Activated T-helper 1 cell treated with Interleukin-2 at 50 U/mL for 16 hours (primary cell): ENCODE measurements around the gene BAHD1.

Experiments used
- DNase-seq: peaks from one replicate; pipeline ENCODE4 v3.0.0-alpha.2; 2020; ENCODE audit warnings: low read depth

Gene BAHD1

GRCh38 chr15:40467261-40467615 lies 26.5 kb downstream of the BAHD1 start:
- no peak for DNase-seq

- no peak for DNase-seq
Observed at GRCh38 chr15:40468898-40469331, 28.2 kb downstream of the BAHD1 start.

GRCh38 chr15:40469776-40470390 lies 29.1 kb downstream of the BAHD1 start:
- DNase-seq: no peak

- DNase-seq: peak; percentile 51
Observed at GRCh38 chr15:40470423-40471104, 29.8 kb downstream of the BAHD1 start, which contains the start of gene CHST14. CHST14 (plus strand) TSS chr15:40470984; CDS start chr15:40471214, 230 bp downstream.

- no peak for DNase-seq
Observed at GRCh38 chr15:40471105-40471807, 30.5 kb downstream of the BAHD1 start.

GRCh38 chr15:40471808-40472150 lies 31.0 kb downstream of the BAHD1 start:
- no peak for DNase-seq

GRCh38 chr15:40472171-40472727 lies 31.5 kb downstream of the BAHD1 start:
- DNase-seq: no peak

- no peak for DNase-seq
Observed at GRCh38 chr15:40474581-40474980, 33.8 kb downstream of the BAHD1 start.

GRCh38 chr15:40477642-40478327 lies 37.0 kb downstream of the BAHD1 start:
- DNase-seq: no peak

- no peak for DNase-seq
Observed at GRCh38 chr15:40479024-40479423, 38.3 kb downstream of the BAHD1 start.

- DNase-seq: no peak
Observed at GRCh38 chr15:40481341-40482074, 40.8 kb downstream of the BAHD1 start.

- no peak for DNase-seq
Observed at GRCh38 chr15:40483919-40484318, 43.2 kb downstream of the BAHD1 start.

- DNase-seq: no peak
Observed at GRCh38 chr15:40486066-40486770, 45.5 kb downstream of the BAHD1 start.

- no peak for DNase-seq
Observed at GRCh38 chr15:40487816-40488682, 47.3 kb downstream of the BAHD1 start.

GRCh38 chr15:40489274-40490175 lies 48.8 kb downstream of the BAHD1 start:
- no peak for DNase-seq

GRCh38 chr15:40493089-40493840 lies 52.5 kb downstream of the BAHD1 start:
- DNase-seq: peak; percentile 21

- no peak for DNase-seq
Observed at GRCh38 chr15:40495516-40495915, 54.8 kb downstream of the BAHD1 start.

- no peak for DNase-seq
Observed at GRCh38 chr15:40498418-40498817, 57.7 kb downstream of the BAHD1 start.
